ENCODE results near the gene APAF1. TPM values are rescaled to one million over a fixed set of nuclear protein-coding genes. Genes with fewer than 3 reads are reported as not detected.

Gene APAF1
- total and polyA plus RNA-seq, 8 donors, result 4.4 to 93.9 (median 18.5) TPM

DNA sequence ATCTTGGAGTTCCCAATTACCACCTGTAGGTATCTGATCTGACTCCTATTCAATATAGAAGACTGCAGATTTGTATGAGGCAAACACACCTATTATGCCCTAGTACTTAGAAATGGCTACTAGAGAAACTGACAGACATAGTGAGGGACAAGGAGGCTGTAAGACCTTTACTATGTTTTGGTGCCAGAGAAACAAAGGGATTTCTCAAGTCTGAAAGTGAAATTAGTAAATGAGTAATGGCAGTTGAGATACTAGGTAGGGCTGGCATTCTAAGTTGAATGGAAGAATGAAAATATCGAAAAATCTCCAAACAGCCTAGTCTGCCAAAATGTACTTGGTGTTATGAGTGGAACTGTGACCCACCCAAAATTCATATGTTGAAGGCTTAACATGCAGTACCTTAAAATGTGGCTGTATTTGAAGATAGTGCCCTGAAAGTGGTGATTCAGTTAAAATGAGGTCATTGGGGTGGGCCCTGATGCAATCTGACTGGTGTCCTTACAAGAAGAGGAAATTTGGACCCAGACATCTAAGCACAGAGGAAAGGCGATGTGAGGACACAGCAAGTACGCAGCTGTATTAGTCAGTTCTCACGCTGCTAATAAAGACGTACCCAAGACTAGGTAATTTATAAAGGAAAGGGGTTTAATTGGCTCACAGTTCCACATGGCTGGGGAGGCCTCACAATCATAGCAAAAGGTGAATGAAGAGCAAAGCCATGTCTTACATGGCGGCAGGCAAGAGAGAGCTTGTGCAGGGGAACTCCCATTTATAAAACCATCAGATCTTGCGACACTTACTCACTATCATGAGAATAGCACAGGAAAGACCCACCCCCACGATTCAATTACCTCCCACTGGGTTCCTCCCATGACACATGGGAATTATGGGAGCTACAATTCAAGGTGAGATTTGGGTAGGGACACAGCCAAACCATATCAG lies 127.0 kb downstream of the APAF1 start:
- no peak for DNase-seq
- Histone ChIP-seq H3K4me3 (no peak overlapping the region), H3K9me3 (no peaks in the 10 kb centered on the region), H3K27me3 (no peaks in the 10 kb centered on the region), H3K36me3 (no peaks in the 10 kb centered on the region), H3K27ac (no peak overlapping the region), H3K4me1 (no peaks in the 10 kb centered on the region)
- WGBS, 5 donors, result 83 to 94% (median 91%) methylated on average over 8 of the region's 8 CpGs
- TF ChIP-seq, protein P1, sequence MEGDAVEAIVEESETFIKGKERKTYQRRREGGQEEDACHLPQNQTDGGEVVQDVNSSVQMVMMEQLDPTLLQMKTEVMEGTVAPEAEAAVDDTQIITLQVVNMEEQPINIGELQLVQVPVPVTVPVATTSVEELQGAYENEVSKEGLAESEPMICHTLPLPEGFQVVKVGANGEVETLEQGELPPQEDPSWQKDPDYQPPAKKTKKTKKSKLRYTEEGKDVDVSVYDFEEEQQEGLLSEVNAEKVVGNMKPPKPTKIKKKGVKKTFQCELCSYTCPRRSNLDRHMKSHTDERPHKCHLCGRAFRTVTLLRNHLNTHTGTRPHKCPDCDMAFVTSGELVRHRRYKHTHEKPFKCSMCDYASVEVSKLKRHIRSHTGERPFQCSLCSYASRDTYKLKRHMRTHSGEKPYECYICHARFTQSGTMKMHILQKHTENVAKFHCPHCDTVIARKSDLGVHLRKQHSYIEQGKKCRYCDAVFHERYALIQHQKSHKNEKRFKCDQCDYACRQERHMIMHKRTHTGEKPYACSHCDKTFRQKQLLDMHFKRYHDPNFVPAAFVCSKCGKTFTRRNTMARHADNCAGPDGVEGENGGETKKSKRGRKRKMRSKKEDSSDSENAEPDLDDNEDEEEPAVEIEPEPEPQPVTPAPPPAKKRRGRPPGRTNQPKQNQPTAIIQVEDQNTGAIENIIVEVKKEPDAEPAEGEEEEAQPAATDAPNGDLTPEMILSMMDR (IDR thresholded peaks at IDR 0.05), result no peak
- TF ChIP-seq POLR2AphosphoS5 (IDR thresholded peaks at IDR 0.05) (no peak), POLR2A (IDR thresholded peaks at IDR 0.05) (no peak), EP300 (IDR thresholded peaks at IDR 0.05) (no peak)
- intact Hi-C loops (cut with DNase I; ENCODE audit: low total_unique reads), result no loop called here

DNA sequence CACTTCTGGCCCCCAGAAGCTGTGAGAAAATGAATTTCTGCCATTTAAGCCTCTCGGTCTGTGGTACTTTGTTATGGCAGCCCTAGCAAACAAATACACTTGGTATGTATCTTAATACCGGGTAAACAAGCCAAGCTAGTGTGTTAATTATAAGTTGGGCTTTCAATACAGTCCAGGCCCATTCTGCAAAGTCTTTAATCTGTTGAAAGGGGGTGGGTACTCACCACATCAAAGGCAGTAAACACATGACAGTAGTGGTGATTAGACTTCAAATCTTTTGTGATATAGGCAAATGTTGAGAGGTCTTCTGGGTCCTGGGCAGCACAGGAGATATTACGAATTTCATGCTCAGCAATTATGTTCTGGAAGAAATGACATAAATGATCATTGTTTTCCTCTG lies 127.7 kb downstream of the APAF1 start:
- intact Hi-C loops (cut with DNase I; ENCODE audit: low total_unique reads), result no loop called here
- H3K36me3 ChIP-seq, result no peaks in the 10 kb centered on the region
- H3K27ac ChIP-seq, result no peak overlapping the region
- H3K4me1 ChIP-seq, result no peaks in the 10 kb centered on the region
- H3K27me3 ChIP-seq, result no peaks in the 10 kb centered on the region
- TF ChIP-seq, protein P1 (IDR thresholded peaks at IDR 0.05), result no peak
- TF ChIP-seq POLR2AphosphoS5 (IDR thresholded peaks at IDR 0.05) (no peak), POLR2A (IDR thresholded peaks at IDR 0.05) (no peak), EP300 (IDR thresholded peaks at IDR 0.05) (no peak)
- DNase-seq, result no peak
- no peak overlapping the region for H3K4me3 ChIP-seq
- H3K9me3 ChIP-seq, result no peaks in the 10 kb centered on the region
- WGBS, 5 donors, result 75 to 88% (median 77%) methylated on average over 3 of the region's 3 CpGs

DNA sequence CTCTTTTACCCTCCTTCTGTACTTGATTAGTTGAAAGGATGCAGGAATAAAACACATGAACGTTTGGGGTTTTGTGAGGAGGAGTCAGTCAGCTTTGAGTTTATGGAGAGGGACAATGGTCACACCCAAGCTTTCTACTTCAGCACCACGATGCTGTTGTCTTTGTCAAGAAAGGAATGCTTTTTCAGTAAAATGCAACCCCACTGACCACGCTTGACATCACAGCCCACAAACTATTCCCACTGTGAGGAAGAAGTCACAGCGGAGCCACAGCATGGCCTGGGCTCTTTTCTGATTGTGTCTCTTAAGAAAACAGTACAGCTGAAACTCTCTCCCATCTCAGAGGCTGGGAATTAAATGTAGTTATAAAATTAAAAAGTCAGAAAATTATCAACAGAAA lies 135.2 kb downstream of the APAF1 start:
- no peaks in the 10 kb centered on the region for H3K27me3 ChIP-seq
- 45 to 65% (median 51%) methylated on average over 4 of the region's 4 CpGs for WGBS, 5 donors
- H3K9me3 ChIP-seq, result no peaks in the 10 kb centered on the region
- no peak for DNase-seq
- intact Hi-C loops (cut with DNase I; ENCODE audit: low total_unique reads), result no loop called here
- no peak overlapping the region for H3K27ac ChIP-seq
- H3K4me1 ChIP-seq, result no peaks in the 10 kb centered on the region
- H3K36me3 ChIP-seq, result no peaks in the 10 kb centered on the region
- no peak for TF ChIP-seq EP300 (IDR thresholded peaks at IDR 0.05)
- TF ChIP-seq POLR2AphosphoS5 (IDR thresholded peaks at IDR 0.05), result no peak
- TF ChIP-seq, protein P1 (IDR thresholded peaks at IDR 0.05), result no peak
- no peak for TF ChIP-seq POLR2A (IDR thresholded peaks at IDR 0.05)
- H3K4me3 ChIP-seq, result no peak overlapping the region

DNA sequence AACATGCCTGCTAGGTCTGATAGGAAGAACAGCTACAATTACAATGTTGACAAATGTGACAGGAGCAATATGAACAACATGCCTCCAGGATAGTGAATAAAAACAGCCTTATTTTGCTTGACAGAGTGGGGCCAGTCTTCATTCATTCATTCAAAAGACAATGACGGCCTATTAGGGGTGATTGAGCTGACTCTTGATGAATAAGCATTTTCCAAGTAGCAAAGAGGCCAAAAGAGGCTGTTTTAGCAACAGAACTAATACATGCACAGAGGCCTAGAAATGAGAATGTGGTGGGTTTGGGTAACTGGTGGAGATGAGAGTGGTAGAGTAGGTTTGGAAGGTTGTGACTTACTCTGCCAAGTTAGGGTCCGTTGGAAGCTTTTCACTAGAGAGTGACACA lies 138.3 kb downstream of the APAF1 start:
- peaks cover 0 to 7% (median 0%) of the 10 kb centered on the region in 4 donors for H3K4me1 ChIP-seq
- H3K27ac ChIP-seq, result no peak overlapping the region
- H3K27me3 ChIP-seq, result no peaks in the 10 kb centered on the region
- TF ChIP-seq POLR2A (IDR thresholded peaks at IDR 0.05), result no peak
- TF ChIP-seq, protein P1 (IDR thresholded peaks at IDR 0.05), result no peak
- TF ChIP-seq EP300 (IDR thresholded peaks at IDR 0.05), result no peak
- TF ChIP-seq POLR2AphosphoS5 (IDR thresholded peaks at IDR 0.05), result no peak
- no peak for DNase-seq
- no peaks in the 10 kb centered on the region for H3K36me3 ChIP-seq
- no peak overlapping the region for H3K4me3 ChIP-seq
- intact Hi-C loops (cut with DNase I; ENCODE audit: low total_unique reads), result no loop called here
- 83 to 90% (median 85%) methylated on average over 2 of the region's 2 CpGs for WGBS, 5 donors
- no peaks in the 10 kb centered on the region for H3K9me3 ChIP-seq

Small RNA genes within 50 kb of the gene (small RNA-seq; reads per million reads assigned to genes)
- 7.3 to 33.4 (median 15.7) reads per million in 4 donors for gene SNORA53

Other genes starting within 250 kb of the APAF1 start
- gene TMPO, start 129.7 kb upstream of the APAF1 start, total RNA-seq, result 100 to 1,000 TPM in 3 of 5 donors, 10 to 100 TPM in 2; 37.9 to 209 (median 113) TPM
- gene TMPO, start 129.7 kb upstream of the APAF1 start, polyA plus RNA-seq, result 10 to 100 TPM; 22.8 to 29.6 (median 24.6) TPM
- gene SLC25A3, start 51.6 kb upstream of the APAF1 start, total RNA-seq, result 100 to 1,000 TPM; 308 to 594 (median 355) TPM
- 100 to 1,000 TPM; 418 to 479 (median 432) TPM for gene SLC25A3, start 51.6 kb upstream of the APAF1 start, polyA plus RNA-seq
- 10 to 100 TPM in 1 of 5 donors, 1 to 10 TPM in 2, under 1 TPM in 2; under 0.01 to 14.5 (median 3.0) TPM for gene IKBIP, start 502 bp upstream of the APAF1 start, total RNA-seq
- 1 to 10 TPM; 5.2 to 5.8 (median 5.7) TPM for gene IKBIP, start 502 bp upstream of the APAF1 start, polyA plus RNA-seq